Measurements from ENCODE around the gene SVIL.

DNA sequence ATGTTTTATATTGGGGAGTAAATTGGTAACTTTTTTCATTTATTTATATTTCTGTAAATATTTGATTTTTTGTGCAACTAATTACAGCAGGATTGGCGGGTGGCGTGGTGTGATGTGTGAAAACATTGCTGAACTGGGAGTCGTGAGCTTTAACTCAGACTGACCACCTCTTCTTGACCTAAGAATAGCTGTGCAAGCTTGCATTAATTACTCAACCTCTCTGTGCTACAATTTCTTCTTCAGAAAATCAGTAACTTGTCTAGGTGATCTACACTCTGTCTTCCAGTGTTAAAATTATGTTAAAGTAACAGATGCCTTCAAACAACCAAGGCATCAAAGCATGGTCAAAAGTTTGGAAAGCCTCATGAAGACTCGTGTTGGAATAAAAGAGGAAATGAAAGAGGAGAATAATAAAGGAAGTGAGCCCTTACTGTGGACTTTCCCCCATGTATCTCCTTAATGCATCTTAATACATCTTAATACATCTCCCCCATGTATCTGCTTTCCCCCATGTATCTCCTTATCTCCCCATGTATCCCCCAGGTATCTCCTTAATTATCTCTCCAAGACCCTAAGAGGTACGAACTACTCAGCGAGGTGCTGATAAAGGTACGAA lies 71.2 kb downstream of the SVIL start:
- TF ChIP-seq, protein P1, sequence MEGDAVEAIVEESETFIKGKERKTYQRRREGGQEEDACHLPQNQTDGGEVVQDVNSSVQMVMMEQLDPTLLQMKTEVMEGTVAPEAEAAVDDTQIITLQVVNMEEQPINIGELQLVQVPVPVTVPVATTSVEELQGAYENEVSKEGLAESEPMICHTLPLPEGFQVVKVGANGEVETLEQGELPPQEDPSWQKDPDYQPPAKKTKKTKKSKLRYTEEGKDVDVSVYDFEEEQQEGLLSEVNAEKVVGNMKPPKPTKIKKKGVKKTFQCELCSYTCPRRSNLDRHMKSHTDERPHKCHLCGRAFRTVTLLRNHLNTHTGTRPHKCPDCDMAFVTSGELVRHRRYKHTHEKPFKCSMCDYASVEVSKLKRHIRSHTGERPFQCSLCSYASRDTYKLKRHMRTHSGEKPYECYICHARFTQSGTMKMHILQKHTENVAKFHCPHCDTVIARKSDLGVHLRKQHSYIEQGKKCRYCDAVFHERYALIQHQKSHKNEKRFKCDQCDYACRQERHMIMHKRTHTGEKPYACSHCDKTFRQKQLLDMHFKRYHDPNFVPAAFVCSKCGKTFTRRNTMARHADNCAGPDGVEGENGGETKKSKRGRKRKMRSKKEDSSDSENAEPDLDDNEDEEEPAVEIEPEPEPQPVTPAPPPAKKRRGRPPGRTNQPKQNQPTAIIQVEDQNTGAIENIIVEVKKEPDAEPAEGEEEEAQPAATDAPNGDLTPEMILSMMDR (IDR thresholded peaks at IDR 0.05; ENCODE audit: low read depth, low read length, missing input control) = no peak
- TF ChIP-seq FOXA1 (IDR thresholded peaks at IDR 0.05) (no peak), TAF1 (conservative IDR thresholded peaks at IDR 0.05) (no peak), JUND (IDR thresholded peaks at IDR 0.05) (no peak), GABPA (IDR thresholded peaks at IDR 0.05 in 1 of 2, conservative IDR thresholded peaks at IDR 0.05 in 1 of 2) (no peak), EGR1 (IDR thresholded peaks at IDR 0.05; ENCODE audit: low read depth in 2 of 2) (no peak), RXRA (IDR thresholded peaks at IDR 0.05) (no peak)
- TF ChIP-seq, protein P2, sequence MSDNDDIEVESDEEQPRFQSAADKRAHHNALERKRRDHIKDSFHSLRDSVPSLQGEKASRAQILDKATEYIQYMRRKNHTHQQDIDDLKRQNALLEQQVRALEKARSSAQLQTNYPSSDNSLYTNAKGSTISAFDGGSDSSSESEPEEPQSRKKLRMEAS (IDR thresholded peaks at IDR 0.05) = no peak
- TF ChIP-seq, protein P3, sequence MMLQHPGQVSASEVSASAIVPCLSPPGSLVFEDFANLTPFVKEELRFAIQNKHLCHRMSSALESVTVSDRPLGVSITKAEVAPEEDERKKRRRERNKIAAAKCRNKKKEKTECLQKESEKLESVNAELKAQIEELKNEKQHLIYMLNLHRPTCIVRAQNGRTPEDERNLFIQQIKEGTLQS (IDR thresholded peaks at IDR 0.05) = no peak
- TF ChIP-seq, protein P4, sequence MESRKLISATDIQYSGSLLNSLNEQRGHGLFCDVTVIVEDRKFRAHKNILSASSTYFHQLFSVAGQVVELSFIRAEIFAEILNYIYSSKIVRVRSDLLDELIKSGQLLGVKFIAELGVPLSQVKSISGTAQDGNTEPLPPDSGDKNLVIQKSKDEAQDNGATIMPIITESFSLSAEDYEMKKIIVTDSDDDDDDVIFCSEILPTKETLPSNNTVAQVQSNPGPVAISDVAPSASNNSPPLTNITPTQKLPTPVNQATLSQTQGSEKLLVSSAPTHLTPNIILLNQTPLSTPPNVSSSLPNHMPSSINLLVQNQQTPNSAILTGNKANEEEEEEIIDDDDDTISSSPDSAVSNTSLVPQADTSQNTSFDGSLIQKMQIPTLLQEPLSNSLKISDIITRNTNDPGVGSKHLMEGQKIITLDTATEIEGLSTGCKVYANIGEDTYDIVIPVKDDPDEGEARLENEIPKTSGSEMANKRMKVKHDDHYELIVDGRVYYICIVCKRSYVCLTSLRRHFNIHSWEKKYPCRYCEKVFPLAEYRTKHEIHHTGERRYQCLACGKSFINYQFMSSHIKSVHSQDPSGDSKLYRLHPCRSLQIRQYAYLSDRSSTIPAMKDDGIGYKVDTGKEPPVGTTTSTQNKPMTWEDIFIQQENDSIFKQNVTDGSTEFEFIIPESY (IDR thresholded peaks at IDR 0.05) = no peak
